Mesendoderm (in vitro differentiated cells): ENCODE data around the gene STARD5.

Experiments
- DNase-seq: peaks from one replicate; pipeline ENCODE4 v3.0.0; 2013
- H2AK5ac ChIP-seq: 2 replicates; pipeline ENCODE4 v1.6.1; 2013; ENCODE audit warnings: low read length, inconsistent platforms
- H2BK120ac ChIP-seq: 2 replicates; pipeline ENCODE4 v1.6.1; 2013; ENCODE audit warnings: low read depth, mild to moderate bottlenecking, low read length, moderate library complexity, mixed read lengths
- H2BK15ac ChIP-seq: replicated peaks from 2 replicates; pipeline ENCODE4 v1.6.1; 2013; ENCODE audit warnings: low read depth, mild to moderate bottlenecking, moderate library complexity
- H2BK5ac ChIP-seq: 2 replicates; pipeline ENCODE4 v1.6.1; 2013; ENCODE audit warnings: low read length, inconsistent platforms
- H3K18ac ChIP-seq: 2 replicates; pipeline ENCODE4 v1.6.1; 2013; ENCODE audit warnings: mild to moderate bottlenecking, low read length, mixed read lengths
- H3K23ac ChIP-seq: one replicate; pipeline ENCODE4 v1.6.1; 2013; ENCODE audit warnings: low read length
- H3K27ac ChIP-seq: 2 replicates; pipeline ENCODE4 v1.5.1; 2013; ENCODE audit warnings: low read depth, mild to moderate bottlenecking, inconsistent platforms, low read length, moderate library complexity
- H3K27me3 ChIP-seq: 2 replicates; pipeline ENCODE4 v1.6.1; 2013; ENCODE audit warnings: low read length, control low read depth, mild to moderate bottlenecking, inconsistent platforms; ENCODE audit not compliant: insufficient read depth, poor library complexity
- H3K36me3 ChIP-seq: 2 replicates; pipeline ENCODE4 v1.6.1; 2013; ENCODE audit warnings: low read length, inconsistent platforms; ENCODE audit not compliant: control insufficient read depth, insufficient read depth
- H3K4ac ChIP-seq: one replicate; pipeline ENCODE4 v1.6.1; 2013; ENCODE audit warnings: low read depth, mild to moderate bottlenecking, low read length, moderate library complexity
- H3K4me1 ChIP-seq: 2 replicates; pipeline ENCODE4 v1.6.1; 2013; ENCODE audit warnings: low read depth, low read length, inconsistent platforms; ENCODE audit not compliant: control insufficient read depth
- H3K4me2 ChIP-seq: 2 replicates; pipeline ENCODE4 v1.6.1; 2013; ENCODE audit warnings: low read length
- H3K4me3 ChIP-seq: 2 replicates; pipeline ENCODE4 v1.5.1; 2013; ENCODE audit warnings: mild to moderate bottlenecking, low read length
- H3K56ac ChIP-seq: one replicate; pipeline ENCODE4 v1.6.1; 2013; ENCODE audit warnings: low read length
- H3K79me1 ChIP-seq: 2 replicates; pipeline ENCODE4 v1.6.1; 2013; ENCODE audit warnings: low read length, inconsistent platforms
- H3K79me2 ChIP-seq: 2 replicates; pipeline ENCODE4 v1.6.1; 2013; ENCODE audit warnings: mild to moderate bottlenecking, low read length; ENCODE audit not compliant: control insufficient read depth, insufficient read depth
- H3K9ac ChIP-seq: 2 replicates; pipeline ENCODE4 v1.6.1; 2013; ENCODE audit warnings: low read length, inconsistent platforms
- H4K5ac ChIP-seq: one replicate; pipeline ENCODE4 v1.6.1; 2013; ENCODE audit warnings: low read length
- H4K8ac ChIP-seq: one replicate; pipeline ENCODE4 v1.6.1; 2013; ENCODE audit warnings: low read depth, mild to moderate bottlenecking, control low read depth, low read length, moderate library complexity
- WGBS: extraction: QIAGEN DNeasy Blood & Tissue Kit; methylation state at CpG from one replicate; pipeline ENCODE4 v1.1.7; 2013; ENCODE audit warnings: low lambda C conversion rate, missing lambda C conversion rate; ENCODE audit not compliant: insufficient coverage; ENCODE audit errors: extremely low coverage; 5-methylcytosine and 5-hydroxymethylcytosine counted together

STARD5 gene

DNA sequence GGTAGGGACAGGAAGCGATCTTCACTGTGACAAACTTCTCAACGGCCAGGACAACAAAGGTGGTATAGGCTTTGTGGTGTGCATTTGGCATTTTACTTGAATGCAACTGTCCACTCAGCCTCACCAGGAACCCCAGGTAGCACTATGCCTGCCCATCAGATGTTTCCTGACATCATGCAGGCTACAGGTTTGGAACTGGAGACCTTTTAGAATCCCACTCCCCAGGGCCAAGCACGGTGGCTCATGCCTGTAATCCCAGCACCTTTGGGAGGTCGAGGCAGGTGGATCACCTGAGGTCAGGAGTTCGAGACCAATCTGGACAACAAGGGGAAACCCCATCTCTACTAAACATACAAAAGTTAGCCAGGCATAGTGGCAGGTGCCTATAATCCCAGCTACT lies 9.6 kb downstream of the STARD5 start:
- Histone ChIP-seq H3K4me2 (no peak overlapping the region), H3K23ac (no peak overlapping the region), H3K4ac (no peak overlapping the region), H3K36me3 (no peaks in the 10 kb centered on the region), H2AK5ac (no peak overlapping the region), H3K27ac (no peak overlapping the region), H3K79me2 (no peaks in the 10 kb centered on the region), H2BK15ac (no peak overlapping the region), H4K8ac (no peak overlapping the region), H2BK5ac (no peak overlapping the region), H3K18ac (no peak overlapping the region), H3K79me1 (no peaks in the 10 kb centered on the region), H3K56ac (no peak overlapping the region), H3K9ac (no peak overlapping the region), H2BK120ac (no peak overlapping the region), H3K27me3 (no peaks in the 10 kb centered on the region), H4K5ac (no peak overlapping the region), H3K4me3 (no peak overlapping the region), H3K4me1 (no peaks in the 10 kb centered on the region)
- WGBS, result no CpG with 5 or more reads among the region's 5 CpGs
- no peak for DNase-seq

DNA sequence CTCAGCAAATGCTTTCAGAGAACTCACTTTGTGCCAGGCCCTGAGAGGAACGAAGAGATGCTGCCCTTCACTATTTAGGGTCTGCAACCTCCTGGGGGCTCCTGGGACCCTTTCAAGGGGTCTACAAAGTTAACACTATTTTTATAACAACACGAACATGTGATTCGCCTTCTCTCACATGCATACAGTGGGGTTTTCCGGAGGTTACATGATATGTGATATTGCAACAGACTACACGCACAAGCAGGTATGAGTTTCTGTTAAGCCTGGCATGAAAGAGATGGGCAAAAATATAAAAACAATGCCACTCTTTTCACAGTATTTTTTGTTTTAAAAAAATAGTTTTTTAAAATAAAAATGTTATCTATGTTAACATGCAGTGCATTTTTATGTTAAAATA lies 10.3 kb downstream of the STARD5 start:
- Histone ChIP-seq H3K79me1 (no peaks in the 10 kb centered on the region), H3K27me3 (no peaks in the 10 kb centered on the region), H3K36me3 (no peaks in the 10 kb centered on the region), H3K23ac (no peak overlapping the region), H3K56ac (no peak overlapping the region), H3K9ac (no peak overlapping the region), H3K4me3 (no peak overlapping the region), H2AK5ac (no peak overlapping the region), H2BK120ac (no peak overlapping the region), H4K8ac (no peak overlapping the region), H3K18ac (no peak overlapping the region), H3K4ac (no peak overlapping the region), H3K27ac (no peak overlapping the region), H3K4me1 (no peaks in the 10 kb centered on the region), H2BK5ac (no peak overlapping the region), H3K79me2 (no peaks in the 10 kb centered on the region), H2BK15ac (no peak overlapping the region), H4K5ac (no peak overlapping the region), H3K4me2 (no peak overlapping the region)
- no CpG with 5 or more reads among the region's 5 CpGs for WGBS
- DNase-seq, result no peak

DNA sequence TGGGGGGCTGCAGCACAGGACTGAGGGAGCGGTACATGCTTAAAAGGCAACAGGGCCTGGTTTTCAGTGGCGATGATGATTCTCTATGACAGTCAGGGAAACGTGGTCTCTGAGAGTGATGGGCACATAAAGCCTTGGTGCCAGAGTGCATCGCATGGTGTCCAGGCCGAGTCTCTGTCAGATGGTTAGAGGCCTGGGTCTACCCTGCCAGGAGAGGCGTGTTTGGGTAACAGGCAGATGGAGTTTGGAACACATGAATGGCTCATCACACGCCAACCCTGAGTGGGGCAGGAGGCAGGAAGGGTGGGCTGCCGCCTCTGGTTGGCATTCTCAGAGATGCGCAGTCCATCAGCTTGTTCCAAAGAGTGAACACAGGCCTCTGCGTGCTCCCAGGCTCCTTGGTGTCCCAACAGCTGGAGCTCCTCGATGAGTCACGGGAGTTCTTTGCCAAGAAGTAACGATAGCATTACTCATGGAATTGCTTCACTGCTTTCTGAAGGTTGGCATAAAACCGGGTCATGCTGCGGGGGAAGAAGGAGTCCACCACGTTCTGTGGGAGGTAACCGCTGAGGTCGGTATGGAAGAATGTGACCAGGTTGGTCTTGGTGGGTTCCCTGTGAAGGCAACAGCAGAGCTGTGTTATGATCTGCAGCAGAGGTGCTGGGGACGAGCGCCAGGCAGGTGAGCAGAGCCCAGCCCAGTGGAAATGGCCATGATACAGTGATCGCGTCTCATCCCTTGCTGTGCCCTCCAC lies 11.0 kb downstream of the STARD5 start:
- H2BK5ac ChIP-seq, result no peak overlapping the region
- H3K23ac ChIP-seq, result no peak overlapping the region
- H3K79me1 ChIP-seq, result no peaks in the 10 kb centered on the region
- no peak overlapping the region for H3K18ac ChIP-seq
- no peaks in the 10 kb centered on the region for H3K36me3 ChIP-seq
- DNase-seq, result peak; percentile 65
- no peak overlapping the region for H2BK15ac ChIP-seq
- no peak overlapping the region for H4K8ac ChIP-seq
- H4K5ac ChIP-seq, result no peak overlapping the region
- H3K4me3 ChIP-seq, result no peak overlapping the region
- no peak overlapping the region for H3K56ac ChIP-seq
- no peak overlapping the region for H2BK120ac ChIP-seq
- no peak overlapping the region for H3K4ac ChIP-seq
- no peaks in the 10 kb centered on the region for H3K79me2 ChIP-seq
- no peaks in the 10 kb centered on the region for H3K27me3 ChIP-seq
- no peak overlapping the region for H2AK5ac ChIP-seq
- no peaks in the 10 kb centered on the region for H3K4me1 ChIP-seq
- no peak overlapping the region for H3K4me2 ChIP-seq
- H3K27ac ChIP-seq, result no peak overlapping the region
- no peak overlapping the region for H3K9ac ChIP-seq
- WGBS, result no CpG with 5 or more reads among the region's 22 CpGs

DNA sequence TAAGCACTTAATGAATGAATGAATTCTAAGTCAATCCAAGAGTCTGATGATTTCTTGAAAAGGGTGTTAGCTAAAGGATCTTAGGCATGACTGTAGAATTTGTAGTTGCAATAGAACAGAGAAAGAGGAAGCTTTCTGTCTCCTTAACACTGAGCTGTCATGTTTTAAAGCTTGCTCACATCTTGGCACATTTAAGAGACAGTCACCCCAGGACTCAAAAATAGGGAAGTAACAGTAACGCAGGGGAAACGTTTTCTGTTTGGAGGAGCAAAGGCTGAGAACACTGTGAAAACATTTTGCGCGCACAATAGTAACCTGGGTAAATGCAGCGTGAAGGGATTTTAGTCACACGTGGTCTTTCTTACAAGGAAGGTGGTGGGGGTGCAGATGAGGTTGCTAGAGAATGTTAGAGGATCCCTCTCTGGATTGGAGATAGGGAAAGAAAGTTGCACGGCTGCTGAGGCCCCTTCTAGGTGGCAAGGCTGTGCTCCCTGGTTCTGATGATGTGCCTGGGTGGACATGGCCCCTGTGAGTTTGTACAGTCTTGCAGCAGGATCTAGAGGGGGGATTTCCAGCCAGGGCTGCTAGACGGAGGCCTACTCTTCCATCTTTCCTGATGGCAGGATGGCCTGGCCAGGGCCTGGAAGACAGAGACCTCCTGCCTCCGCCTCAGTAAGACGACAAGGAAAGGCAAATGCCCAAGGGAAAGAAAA lies 12.0 kb downstream of the STARD5 start:
- H3K36me3 ChIP-seq, result no peaks in the 10 kb centered on the region
- H3K79me2 ChIP-seq, result no peaks in the 10 kb centered on the region
- no peaks in the 10 kb centered on the region for H3K27me3 ChIP-seq
- no peak overlapping the region for H2BK15ac ChIP-seq
- H3K9ac ChIP-seq, result no peak overlapping the region
- no peaks in the 10 kb centered on the region for H3K4me1 ChIP-seq
- H2BK5ac ChIP-seq, result no peak overlapping the region
- no peak overlapping the region for H2AK5ac ChIP-seq
- no peak overlapping the region for H2BK120ac ChIP-seq
- WGBS, result no CpG with 5 or more reads among the region's 10 CpGs
- no peak overlapping the region for H4K5ac ChIP-seq
- H3K4ac ChIP-seq, result no peak overlapping the region
- no peak overlapping the region for H3K56ac ChIP-seq
- no peak overlapping the region for H3K27ac ChIP-seq
- H3K23ac ChIP-seq, result no peak overlapping the region
- no peak overlapping the region for H3K4me3 ChIP-seq
- no peak for DNase-seq
- H3K18ac ChIP-seq, result no peak overlapping the region
- H4K8ac ChIP-seq, result no peak overlapping the region
- no peaks in the 10 kb centered on the region for H3K79me1 ChIP-seq
- no peak overlapping the region for H3K4me2 ChIP-seq

DNA sequence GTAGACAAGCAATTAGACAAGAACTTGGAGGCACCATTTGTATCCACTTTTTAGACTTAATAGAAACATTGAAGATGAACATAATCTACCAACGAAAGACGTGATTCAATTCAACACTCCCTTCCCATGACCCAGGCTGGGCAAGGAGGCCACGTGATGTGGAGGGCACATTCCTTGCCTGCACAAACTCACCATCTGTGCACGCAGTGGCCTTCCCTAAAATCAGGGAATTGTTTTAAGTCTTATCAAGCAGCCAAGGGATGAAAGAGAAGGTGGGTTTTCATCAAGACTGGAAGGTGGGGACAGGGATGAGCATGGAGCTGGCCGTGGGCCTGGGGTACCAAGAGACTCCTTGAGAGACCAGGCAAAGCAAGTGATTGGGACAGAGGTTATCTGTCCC lies 13.5 kb downstream of the STARD5 start:
- H2AK5ac ChIP-seq, result no peak overlapping the region
- no peak overlapping the region for H2BK5ac ChIP-seq
- H3K27me3 ChIP-seq, result no peaks in the 10 kb centered on the region
- H4K8ac ChIP-seq, result no peak overlapping the region
- no peak overlapping the region for H3K4me2 ChIP-seq
- H4K5ac ChIP-seq, result no peak overlapping the region
- H3K4me3 ChIP-seq, result no peak overlapping the region
- H3K56ac ChIP-seq, result no peak overlapping the region
- no peaks in the 10 kb centered on the region for H3K79me2 ChIP-seq
- no peaks in the 10 kb centered on the region for H3K79me1 ChIP-seq
- H3K9ac ChIP-seq, result no peak overlapping the region
- H3K27ac ChIP-seq, result no peak overlapping the region
- no peaks in the 10 kb centered on the region for H3K4me1 ChIP-seq
- no peak overlapping the region for H2BK120ac ChIP-seq
- no peaks in the 10 kb centered on the region for H3K36me3 ChIP-seq
- no peak overlapping the region for H3K4ac ChIP-seq
- no peak for DNase-seq
- no peak overlapping the region for H3K23ac ChIP-seq
- WGBS, result no CpG with 5 or more reads among the region's 5 CpGs
- no peak overlapping the region for H2BK15ac ChIP-seq
- H3K18ac ChIP-seq, result no peak overlapping the region
